HG03280 (cell line): ENCODE results near the gene OSGIN1.

ENCODE experiments used
- ATAC-seq: cut with Tn5 transposase; IDR thresholded peaks from one replicate; pipeline ENCODE4 v1.9.1; 2021; ENCODE audit warnings: mild to moderate bottlenecking, moderate library complexity; ENCODE audit not compliant: unreplicated experiment

Gene OSGIN1

DNA sequence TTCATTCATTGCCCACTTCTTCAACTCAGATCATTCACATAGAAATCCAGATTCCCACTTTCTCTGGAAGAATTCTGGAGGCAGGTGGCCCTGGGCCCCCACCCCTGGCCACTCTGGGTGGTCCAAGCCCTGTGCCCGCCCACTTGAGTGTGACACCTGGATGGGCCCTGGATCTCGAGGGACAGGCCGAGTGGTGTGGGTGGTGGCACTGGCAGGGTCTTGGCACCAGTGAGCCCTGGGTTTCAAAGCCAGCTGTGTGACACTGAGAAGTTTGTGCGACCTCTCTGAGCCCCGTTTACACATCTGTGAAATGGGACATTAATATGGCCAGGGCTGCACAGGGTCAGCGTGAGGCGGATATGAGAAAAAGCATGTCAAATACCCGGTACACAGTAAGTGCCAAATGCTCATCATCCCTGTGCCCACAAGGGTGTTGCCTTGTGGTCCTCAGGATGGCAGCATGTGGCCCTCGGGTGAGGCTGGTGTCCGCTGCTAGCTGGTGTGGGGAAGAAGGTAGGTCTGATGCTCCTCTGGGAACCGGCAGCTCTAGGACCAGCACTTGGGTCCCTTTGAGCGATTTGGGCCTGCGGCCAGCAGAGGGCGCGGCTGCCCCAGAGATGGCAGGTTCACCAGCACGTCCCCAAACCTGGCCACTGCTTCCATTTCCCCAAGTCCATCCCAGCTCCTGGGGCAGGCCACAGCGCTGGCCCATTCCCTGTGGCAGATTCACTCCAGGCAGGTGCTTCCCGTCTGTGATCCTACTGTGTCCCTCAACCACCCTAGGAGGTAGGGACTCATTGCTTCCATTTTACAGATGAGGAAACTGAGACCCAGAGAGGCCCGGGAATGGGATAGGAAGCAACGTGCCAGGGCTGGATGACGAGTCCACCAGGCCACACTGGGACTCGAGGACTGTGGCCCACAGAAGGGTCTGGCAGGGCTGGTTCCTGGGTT, 3.6 kb downstream of the OSGIN1 start:
- ATAC-seq = no peak

DNA sequence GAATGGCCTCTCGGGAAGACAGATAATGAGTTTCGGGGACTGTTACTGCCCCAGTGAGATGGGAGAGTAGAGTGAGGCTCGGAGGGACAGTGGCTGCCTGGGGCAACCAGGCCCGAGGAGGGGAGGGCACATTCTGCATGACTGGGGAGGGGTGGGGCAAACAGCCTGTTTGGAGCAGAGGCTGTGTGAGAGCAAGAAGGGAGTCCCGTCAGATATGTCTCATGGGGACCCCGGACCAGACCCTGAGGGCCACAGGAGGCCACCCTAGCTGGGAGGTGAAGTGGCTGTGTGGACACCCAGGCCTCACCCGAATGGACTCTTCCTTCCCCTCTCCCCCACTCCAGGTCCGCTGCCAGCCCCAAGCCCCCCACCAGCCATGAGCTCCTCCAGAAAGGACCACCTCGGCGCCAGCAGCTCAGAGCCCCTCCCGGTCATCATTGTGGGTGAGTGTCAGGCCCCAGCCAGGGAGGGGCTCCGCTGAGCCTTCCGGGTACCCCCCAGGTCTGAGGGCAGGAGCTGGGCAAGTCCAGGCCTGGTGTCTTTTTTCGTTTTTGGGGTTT, 4.3 kb downstream of the OSGIN1 start:
- ATAC-seq = no peak

DNA sequence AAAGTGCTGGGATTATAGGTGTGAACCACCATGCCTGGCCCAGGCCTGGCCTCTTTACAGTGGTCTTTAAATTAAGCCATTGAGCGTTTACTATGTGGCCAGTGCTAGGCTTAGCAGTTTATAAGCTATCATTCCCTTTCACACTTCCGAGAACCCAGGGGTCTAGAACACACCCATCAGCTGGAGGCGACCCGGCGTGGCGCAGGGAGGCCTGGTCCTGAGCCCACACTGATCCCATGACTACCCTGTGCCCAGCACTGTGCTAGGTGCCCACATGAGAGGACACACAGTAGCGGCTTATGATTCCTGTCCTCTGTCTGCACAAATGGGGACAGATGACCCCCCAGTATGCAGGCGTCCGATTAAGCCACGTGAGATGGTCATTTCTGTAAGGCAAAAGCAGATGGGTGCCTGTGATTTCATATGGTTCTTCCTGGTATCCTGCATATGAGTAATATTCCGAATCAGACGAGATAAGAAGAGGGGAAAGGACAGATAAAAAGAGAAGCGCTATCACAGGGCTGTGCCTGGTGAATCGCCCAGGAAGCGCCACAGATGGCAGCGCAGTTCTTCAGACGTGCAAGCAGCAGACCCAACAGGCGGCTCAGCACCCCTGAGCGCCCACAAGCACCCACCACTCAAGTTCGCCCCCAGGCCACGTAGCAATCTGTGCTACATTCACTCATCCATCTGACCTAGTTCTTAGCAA, 5.3 kb downstream of the OSGIN1 start:
- no peak for ATAC-seq

DNA sequence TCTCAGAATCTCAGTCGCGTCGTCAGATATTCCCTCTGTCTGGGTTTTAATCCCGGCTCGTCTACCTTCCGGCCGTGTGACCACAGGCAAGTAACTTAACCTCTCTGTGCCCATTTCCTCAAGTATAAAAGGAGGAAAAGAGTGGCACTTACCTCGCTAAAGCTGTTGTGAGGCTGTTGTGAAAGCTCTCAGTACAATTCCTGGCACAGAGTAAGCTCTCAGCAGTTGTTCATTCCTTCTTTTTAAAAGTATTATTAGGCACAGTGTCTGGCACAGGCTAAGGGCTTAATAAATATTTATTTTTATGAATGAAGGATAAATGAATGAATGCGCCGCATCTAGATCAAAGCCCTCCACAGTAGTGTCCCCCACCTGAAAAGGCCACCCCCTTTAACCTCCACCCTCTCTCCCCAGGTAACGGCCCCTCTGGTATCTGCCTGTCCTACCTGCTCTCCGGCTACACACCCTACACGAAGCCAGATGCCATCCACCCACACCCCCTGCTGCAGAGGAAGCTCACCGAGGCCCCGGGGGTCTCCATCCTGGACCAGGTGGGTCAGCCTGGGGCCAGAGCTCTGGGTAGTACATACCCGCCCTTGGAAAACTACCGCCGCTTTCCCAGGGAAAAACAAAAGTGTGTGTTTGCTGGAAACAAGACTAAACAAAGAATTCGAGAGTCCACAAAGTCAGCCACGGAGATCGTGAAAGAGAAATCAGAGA, 6.0 kb downstream of the OSGIN1 start:
- no peak for ATAC-seq

DNA sequence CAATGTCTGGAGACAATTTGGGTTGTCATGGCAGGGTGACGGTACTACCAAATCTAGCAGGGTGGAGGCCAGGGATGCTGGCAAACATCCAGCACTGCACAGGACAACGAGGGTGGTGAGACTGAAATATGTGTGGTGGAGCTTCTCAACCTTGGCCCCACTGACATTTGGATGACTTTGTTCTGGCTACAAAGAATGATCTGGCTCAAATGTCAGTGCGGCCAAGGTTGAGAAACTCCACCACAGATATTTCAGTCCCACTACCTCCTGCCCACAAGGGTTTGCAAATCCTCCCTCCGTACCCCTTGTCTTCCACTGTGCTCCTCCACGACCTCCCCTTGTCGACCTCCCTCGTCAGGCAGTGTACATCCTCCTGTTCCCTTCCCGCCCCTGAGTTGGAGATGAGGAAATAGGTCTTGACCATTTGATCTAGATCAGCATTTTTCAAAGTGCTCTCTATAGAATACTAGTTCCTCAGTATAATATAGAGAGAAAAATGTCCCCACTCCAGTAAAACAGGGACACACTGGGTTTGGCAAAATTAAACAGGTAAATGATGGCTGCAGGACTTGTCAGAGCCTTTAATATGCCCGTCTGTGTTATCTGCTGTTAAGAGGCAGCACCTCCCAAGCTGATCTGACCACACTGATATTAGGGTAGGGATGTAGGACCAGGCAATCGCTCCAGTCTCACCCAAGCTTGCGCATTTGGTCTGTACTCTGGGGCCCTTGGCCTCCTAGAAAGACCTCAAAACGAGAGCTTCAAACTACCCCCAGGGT, 6.8 kb downstream of the OSGIN1 start:
- ATAC-seq = no peak

DNA sequence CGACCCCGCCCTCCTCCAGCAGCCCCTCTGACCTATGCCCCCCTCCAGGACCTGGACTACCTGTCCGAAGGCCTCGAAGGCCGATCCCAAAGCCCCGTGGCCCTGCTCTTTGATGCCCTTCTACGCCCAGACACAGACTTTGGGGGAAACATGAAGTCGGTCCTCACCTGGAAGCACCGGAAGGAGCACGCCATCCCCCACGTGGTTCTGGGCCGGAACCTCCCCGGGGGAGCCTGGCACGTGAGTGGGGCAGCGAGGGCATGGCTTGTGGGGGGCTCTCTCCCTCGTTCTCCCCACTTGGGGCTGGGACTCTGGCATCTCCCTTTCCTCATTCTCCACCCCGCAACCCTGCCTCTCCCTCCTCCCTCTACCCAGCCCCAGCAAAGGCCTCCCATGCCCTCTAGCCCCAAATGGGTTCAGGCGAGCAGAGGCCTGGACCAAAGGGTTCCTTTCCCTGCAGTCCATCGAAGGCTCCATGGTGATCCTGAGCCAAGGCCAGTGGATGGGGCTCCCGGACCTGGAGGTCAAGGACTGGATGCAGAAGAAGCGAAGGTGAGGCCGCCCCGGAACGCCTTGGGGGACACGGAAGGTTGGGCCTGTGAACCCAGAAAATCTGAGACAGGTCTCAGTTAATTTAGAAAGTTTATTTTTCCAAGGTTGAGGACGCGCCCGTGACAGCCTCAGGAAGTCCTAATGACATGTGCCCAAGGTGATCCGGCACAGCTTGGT, 7.6 kb downstream of the OSGIN1 start:
- no peak for ATAC-seq

DNA sequence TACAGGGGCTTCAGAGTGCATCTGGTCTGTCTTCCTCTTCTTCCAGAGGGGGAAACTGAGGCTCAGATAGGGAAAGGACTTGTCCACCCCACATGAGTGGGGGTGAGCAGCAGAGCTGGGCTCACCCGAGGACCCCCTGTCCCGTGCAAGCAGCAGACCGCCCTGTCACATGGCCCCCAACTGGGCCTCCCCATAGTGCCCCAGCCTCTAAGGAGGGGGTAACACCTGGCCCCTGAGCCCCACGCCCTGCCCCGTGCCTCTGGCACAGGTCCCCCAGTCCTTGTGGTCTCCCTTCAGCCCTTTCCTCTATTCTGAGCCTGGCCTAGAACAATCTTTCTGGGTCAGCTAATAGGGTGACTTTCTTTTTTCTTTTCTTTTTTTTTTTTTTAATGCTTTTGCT, 8.6 kb downstream of the OSGIN1 start:
- ATAC-seq = no peak

DNA sequence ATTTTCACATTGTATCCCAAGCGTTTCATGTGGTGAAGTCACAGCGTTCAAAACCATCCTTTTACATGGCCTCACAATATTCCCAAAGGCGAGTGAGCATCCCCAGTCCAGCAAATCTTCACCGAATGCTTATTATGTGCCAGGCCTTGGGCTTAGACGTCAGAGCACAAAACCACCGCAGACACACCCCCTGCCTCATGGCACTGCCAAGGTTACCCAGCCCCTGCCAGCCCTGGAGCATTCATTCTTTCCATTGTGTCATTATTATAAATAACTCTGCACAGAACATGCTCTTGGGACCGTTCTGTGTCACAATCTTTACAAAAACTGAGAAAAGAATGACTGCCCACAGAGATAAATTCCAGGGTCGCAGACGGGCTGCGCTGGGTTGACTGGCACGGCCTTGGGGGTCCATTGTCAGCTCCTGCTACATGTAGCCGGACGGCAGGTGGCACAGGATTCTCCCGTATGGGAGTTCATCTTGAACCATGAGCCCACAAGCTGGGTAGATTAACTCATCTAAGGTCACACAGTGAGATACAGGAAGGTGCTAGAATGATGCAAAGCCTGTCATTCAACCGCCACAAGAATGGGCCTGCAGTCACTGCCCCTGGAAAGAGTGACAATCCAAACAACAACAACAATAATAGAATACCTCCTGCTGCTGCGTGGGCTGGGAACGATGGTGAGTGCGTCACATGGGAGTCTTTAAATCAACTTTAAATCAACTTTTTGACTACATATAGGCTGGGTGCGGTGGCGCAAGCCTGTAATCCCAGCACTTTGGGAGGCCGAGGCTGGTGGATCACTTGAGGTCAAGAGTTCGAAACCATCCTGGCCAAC, 10.5 kb downstream of the OSGIN1 start:
- ATAC-seq = no peak

DNA sequence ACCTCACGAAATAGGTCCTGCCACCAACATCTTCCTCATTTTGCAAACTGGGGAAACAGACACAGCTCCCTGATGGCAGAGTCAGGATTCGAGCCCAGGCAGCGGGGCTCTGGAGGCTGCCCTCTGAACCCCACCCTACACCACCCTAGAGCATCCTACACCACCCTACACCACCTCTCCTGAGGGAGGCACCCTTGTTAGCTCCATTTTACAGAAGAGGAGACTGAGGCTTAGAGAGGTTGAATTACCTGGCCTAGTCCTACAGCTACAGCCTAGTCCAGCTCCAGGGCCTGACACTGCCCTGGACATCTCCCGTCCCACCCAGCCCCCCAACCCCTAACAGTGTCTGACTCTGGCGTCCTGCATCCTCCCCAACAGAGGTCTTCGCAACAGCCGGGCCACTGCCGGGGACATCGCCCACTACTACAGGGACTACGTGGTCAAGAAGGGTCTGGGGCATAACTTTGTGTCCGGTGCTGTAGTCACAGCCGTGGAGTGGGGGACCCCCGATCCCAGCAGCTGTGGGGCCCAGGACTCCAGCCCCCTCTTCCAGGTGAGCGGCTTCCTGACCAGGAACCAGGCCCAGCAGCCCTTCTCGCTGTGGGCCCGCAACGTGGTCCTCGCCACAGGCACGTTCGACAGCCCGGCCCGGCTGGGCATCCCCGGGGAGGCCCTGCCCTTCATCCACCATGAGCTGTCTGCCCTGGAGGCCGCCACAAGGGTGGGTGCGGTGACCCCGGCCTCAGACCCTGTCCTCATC, 11.8 kb downstream of the OSGIN1 start:
- no peak for ATAC-seq

DNA sequence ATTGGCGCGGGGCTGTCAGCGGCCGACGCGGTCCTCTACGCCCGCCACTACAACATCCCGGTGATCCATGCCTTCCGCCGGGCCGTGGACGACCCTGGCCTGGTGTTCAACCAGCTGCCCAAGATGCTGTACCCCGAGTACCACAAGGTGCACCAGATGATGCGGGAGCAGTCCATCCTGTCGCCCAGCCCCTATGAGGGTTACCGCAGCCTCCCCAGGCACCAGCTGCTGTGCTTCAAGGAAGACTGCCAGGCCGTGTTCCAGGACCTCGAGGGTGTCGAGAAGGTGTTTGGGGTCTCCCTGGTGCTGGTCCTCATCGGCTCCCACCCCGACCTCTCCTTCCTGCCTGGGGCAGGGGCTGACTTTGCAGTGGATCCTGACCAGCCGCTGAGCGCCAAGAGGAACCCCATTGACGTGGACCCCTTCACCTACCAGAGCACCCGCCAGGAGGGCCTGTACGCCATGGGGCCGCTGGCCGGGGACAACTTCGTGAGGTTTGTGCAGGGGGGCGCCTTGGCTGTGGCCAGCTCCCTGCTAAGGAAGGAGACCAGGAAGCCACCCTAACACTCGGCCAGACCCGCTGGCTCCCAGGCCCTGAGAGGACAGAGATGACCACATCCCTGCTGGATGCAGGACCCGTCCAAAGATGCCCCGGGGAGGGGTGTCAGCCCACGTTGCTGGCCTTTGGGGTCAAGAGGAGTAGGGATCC, 12.6 kb downstream of the OSGIN1 start:
- no peak for ATAC-seq

DNA sequence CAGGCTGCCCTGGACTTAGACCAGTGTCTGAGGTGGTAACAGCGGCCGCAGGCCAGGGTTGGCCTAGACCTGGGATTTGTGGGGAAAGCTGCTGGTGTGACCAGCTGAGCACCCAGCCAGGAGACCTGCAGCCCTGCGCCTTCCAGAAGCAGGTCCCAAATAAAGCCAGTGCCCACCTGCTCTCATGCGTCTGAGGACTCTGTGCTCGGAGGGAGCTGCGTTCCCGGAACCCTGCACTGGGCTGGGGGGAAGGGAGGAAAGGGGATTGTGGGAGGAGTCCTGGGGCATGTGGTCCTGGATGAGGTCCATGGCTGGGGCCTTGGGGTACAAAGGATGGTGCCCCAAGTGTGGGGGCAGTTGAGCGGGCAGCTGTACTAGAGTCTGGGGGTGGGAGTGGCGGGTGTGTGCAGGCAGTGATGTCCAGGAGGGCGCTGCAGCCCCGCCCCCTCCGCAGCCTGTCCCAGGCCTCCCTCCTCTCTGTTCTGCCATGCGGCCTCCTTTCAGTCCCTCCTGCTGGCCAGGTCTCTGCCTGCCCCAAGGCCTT, 13.2 kb downstream of the OSGIN1 start:
- no peak for ATAC-seq

DNA sequence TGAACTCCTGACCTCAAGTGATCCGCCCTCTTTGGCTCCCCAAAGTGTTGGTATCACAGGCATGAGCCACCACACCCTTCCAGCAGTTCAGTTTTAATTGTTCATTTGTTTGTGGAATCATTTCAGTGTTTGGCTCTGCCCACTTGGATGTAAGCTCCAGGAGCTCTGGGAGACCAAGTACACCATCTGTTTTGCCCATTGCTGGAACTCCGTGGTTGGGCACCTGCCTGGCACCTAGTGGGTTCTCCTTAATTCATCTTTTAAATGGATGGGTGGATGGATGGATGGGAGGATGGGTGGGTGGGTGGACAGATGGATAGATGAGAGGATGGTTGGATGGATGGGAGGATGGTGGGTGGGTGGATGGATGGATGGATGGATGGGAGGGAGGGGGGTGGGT, 14.1 kb downstream of the OSGIN1 start:
- no peak for ATAC-seq

DNA sequence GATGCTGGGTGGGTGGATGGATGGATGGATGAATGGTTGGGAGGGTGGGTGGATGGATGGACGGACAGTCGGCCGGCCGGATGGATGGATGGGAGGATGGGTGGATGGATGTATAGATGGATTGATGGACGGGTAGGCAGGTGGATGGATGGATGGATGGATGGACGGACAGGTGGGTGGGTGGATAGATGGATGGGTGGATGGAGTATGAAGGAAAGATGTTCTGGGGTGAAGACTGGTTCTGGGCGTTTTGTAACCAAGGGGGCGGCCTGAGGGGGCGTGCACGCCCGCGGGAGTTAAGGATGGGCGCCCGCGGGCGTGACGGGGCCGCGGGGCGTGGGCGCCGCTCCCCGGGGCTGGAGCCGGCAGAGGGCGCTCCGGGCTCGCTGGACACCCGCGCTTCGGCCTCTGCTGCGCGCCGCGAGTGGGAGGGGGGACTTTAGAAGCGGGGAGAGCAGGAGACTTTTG, 14.8 kb downstream of the OSGIN1 start, which contains the start of gene NECAB2:
Gene NECAB2 (plus strand): TSS at position 407 of the 468 bp plus-strand sequence. CDS start 405 bp downstream, outside the sequence.
- no peak for ATAC-seq

DNA sequence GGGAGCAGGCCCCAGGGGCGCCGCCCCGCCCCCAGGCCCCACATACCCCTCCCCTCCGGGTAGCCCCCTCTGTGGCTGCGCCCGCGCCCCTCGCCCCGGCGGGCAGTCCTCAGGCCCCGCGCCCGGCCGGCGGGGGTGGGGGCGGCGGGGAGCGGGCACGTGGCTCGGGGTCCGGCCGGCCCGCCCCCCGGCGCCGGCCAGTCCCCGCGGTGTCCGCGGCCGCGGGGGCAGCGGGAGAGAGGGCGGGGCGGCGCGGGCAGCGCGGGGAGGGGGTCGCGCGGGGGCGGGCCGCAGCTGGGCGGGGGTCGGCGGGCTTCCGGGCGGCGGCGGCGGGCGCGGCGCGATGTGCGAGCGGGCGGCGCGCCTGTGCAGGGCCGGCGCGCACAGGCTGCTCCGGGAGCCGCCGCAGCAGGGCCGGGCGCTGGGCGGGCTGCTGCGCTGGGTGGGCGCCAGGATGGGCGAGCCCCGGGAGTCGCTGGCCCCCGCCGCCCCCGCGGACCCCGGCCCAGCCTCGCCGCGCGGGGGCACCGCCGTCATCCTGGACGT, 15.3 kb downstream of the OSGIN1 start:
- no peak for ATAC-seq

DNA sequence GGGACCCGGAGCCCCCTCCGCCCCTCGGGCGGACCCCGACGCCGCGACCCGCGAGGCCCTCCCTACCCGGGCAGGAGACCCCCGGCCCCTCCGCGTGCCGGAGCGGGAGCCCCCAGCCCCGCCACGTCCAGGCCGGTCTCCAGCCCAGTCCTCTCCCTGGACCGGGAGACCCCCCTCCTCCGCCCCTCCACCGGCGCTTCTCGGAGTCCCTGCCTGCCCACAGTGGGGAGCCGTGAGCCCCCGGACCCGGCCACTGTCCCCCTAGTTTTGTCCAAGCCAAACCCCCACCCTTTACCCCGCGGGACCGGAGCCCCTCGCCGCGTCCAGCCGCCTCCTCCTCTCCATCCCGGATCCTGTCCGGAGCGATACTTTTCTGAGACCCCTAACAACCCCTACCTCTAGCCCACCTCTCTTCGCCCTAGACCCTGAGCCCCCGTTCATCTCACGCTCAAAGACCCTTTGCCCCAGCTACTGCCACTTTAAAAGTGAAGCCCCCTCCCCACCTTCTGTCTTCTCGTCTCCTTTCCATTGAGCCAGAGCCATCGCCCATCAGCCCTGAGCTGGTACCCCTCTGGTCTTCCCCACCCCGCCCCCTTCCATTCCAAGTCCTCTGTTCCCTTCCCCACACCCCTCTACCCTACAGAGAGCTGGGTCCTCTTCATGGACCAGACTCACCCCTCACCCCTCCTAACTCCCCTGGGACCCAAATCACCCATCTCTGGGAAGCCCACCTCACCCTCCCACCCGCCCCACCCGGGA, 16.0 kb downstream of the OSGIN1 start:
- ATAC-seq = no peak
